Stimulated activated CD8-positive, alpha-beta memory T cell treated with anti-CD3 and anti-CD28 coated beads, Interleukin-15, amount 100 ng/mL, for 48 hours (primary cell): ENCODE data around the gene ESRRB.

Experiments
- DNase-seq, 2 donors: peaks; one replicate each; pipeline ENCODE4 v3.0.0-alpha.2; 2020; ENCODE audit warnings: low read depth in 2 of 2

ESRRB gene

GRCh38 chr14:76450476-76450875 lies 74.5 kb downstream of the ESRRB start:
- no peak for DNase-seq

GRCh38 chr14:76456200-76456599 lies 80.3 kb downstream of the ESRRB start:
- DNase-seq = peak in 1 of 2 donors; percentile 5

- no peak for DNase-seq
Measured at GRCh38 chr14:76456891-76457586, 81.1 kb downstream of the ESRRB start.

- no peak for DNase-seq
Measured at GRCh38 chr14:76457841-76458240, 81.9 kb downstream of the ESRRB start.

GRCh38 chr14:76461886-76462285 lies 85.9 kb downstream of the ESRRB start:
- DNase-seq = no peak

GRCh38 chr14:76462330-76462729 lies 86.4 kb downstream of the ESRRB start:
- no peak for DNase-seq

- DNase-seq = no peak
Measured at GRCh38 chr14:76463105-76463504, 87.2 kb downstream of the ESRRB start.

GRCh38 chr14:76464856-76465255 lies 88.9 kb downstream of the ESRRB start:
- no peak for DNase-seq

GRCh38 chr14:76465664-76466063 lies 89.7 kb downstream of the ESRRB start:
- no peak for DNase-seq

GRCh38 chr14:76467711-76468155 lies 91.8 kb downstream of the ESRRB start:
- no peak for DNase-seq

- DNase-seq = no peak
Measured at GRCh38 chr14:76472199-76472723, 96.3 kb downstream of the ESRRB start.

- no peak for DNase-seq
Measured at GRCh38 chr14:76473481-76474263, 97.7 kb downstream of the ESRRB start.

GRCh38 chr14:76480426-76480825 lies 104.5 kb downstream of the ESRRB start:
- no peak for DNase-seq

- no peak for DNase-seq
Measured at GRCh38 chr14:76484355-76484754, 108.4 kb downstream of the ESRRB start.

GRCh38 chr14:76486251-76486743 lies 110.4 kb downstream of the ESRRB start:
- no peak for DNase-seq

GRCh38 chr14:76488551-76488950 lies 112.6 kb downstream of the ESRRB start:
- no peak for DNase-seq

GRCh38 chr14:76489667-76490066 lies 113.7 kb downstream of the ESRRB start:
- no peak for DNase-seq

GRCh38 chr14:76490111-76490510 lies 114.2 kb downstream of the ESRRB start:
- DNase-seq = no peak

GRCh38 chr14:76490735-76491134 lies 114.8 kb downstream of the ESRRB start:
- no peak for DNase-seq

GRCh38 chr14:76491172-76491930 lies 115.4 kb downstream of the ESRRB start:
- DNase-seq = no peak

GRCh38 chr14:76495983-76496382 lies 120.0 kb downstream of the ESRRB start:
- DNase-seq = no peak

GRCh38 chr14:76496595-76496994 lies 120.7 kb downstream of the ESRRB start:
- DNase-seq = no peak
